ENCODE measurements around the gene EXOC3L1. TPM values are rescaled to one million over a fixed set of nuclear protein-coding genes. Genes with fewer than 3 reads are reported as not detected.

Gene EXOC3L1
- total RNA-seq, 1 experiment from 2014 or later: 4.0 TPM

- DNase-seq (ENCODE audit: low spot score) (no peak), ATAC-seq (peak; percentile 1; the same call in 1 of the 2 replicates)
- Mint-ChIP-seq H3K27ac (no peak overlapping the region), H3K4me1 (peaks cover 40% of the 10 kb centered on the region), H3K4me3 (peak overlapping the region; percentile 75), H3K9me3 (no peaks in the 10 kb centered on the region), H3K27me3 (ENCODE audit: low read depth) (peaks cover 95% of the 10 kb centered on the region), H3K36me3 (no peaks in the 10 kb centered on the region)
- ChIA-PET CTCF (interaction anchor here (0.6 to 15.6 kb wide), 21 partner anchors 7 to 275 kb away, joined by 3 to 386 read pairs (median 6); partner anchors contain the start of genes B3GNT9, CES3, ELMO3 and EXOC3L1), POLR2A (interaction anchor here (0.5 to 2.5 kb wide), 4 partner anchors 10 to 210 kb away, joined by 3 to 9 read pairs (median 6); partner anchors contain the start of genes CES3, FBXL8 and TRADD)
- TF ChIP-seq ZNF671 (CRISPR knock-in tag; IDR thresholded peaks at IDR 0.05) (no peak), STAT6 (CRISPR knock-in tag; conservative IDR thresholded peaks at IDR 0.05; ENCODE audit: low read depth) (no peak), SP1 (CRISPR knock-in tag; conservative IDR thresholded peaks at IDR 0.05) (0 out of 2 replicates have a peak, but pooled peaks have one; percentile 17), PRRX2 (CRISPR knock-in tag; IDR thresholded peaks at IDR 0.05) (no peak), MAX (CRISPR knock-in tag; IDR thresholded peaks at IDR 0.05) (peak; percentile 10; the same call in 1 of the 2 replicates), ESRRA (CRISPR knock-in tag; IDR thresholded peaks at IDR 0.05; ENCODE audit: borderline replicate concordance) (no peak)
Measured at GRCh38 chr16:67170949-67171649, 18.8 kb downstream of the EXOC3L1 start.

- DNase-seq (ENCODE audit: low spot score) (peak; percentile 82), ATAC-seq (peak; percentile 33)
- Mint-ChIP-seq H3K9me3 (no peaks in the 10 kb centered on the region), H3K4me1 (peaks cover 41% of the 10 kb centered on the region), H3K36me3 (no peaks in the 10 kb centered on the region), H3K4me3 (peak within 1 kb of the TSS; percentile 85), H3K27ac (no peak within 1 kb of the TSS; the same call in 1 of the 2 replicates), H3K27me3 (ENCODE audit: low read depth) (peaks cover 95% of the 10 kb centered on the region)
- TF ChIP-seq CBFB (CRISPR knock-in tag; IDR thresholded peaks at IDR 0.05; ENCODE audit: low read depth) (no peak), FOXK1 (CRISPR knock-in tag; IDR thresholded peaks at IDR 0.05) (0 out of 2 replicates have a peak, but pooled peaks have one; percentile 16), GABPB1 (CRISPR knock-in tag; IDR thresholded peaks at IDR 0.05) (peak; percentile 20), IRF1 (CRISPR knock-in tag; IDR thresholded peaks at IDR 0.05) (no peak), ZNF512 (CRISPR knock-in tag; IDR thresholded peaks at IDR 0.05; ENCODE audit: borderline replicate concordance) (no peak), MAX (CRISPR knock-in tag; IDR thresholded peaks at IDR 0.05) (peak; percentile 62), MXD4 (CRISPR knock-in tag; IDR thresholded peaks at IDR 0.05; ENCODE audit: borderline replicate concordance) (no peak), SP1 (CRISPR knock-in tag; conservative IDR thresholded peaks at IDR 0.05) (peak; percentile 60; the same call in 1 of the 2 replicates)
- ChIA-PET POLR2A (interaction anchor here (0.5 to 2.5 kb wide), 7 partner anchors 8 to 258 kb away, joined by 3 to 9 read pairs (median 5); partner anchors contain the start of genes B3GNT9, CES3, FBXL8 and TRADD), CTCF (interaction anchor here (0.6 to 15.6 kb wide), 32 partner anchors 8 to 297 kb away, joined by 3 to 386 read pairs (median 5); partner anchors contain the start of genes B3GNT9, CES3, ELMO3 and EXOC3L1)
Measured at GRCh38 chr16:67170168-67170948, 19.6 kb downstream of the EXOC3L1 start, which contains the start of gene NOL3. Gene NOL3 (plus strand): TSS chr16:67170538.
